Neural crest cell (in vitro differentiated cells): ENCODE data around the gene PDK2. TPM values are rescaled to one million over a fixed set of nuclear protein-coding genes. Genes with fewer than 3 reads are reported as not detected.
A peak's percentile ranks its signal among the peaks of the same experiment; 100 is the strongest.

Experiments
- DNase-seq: peaks from one replicate; pipeline ENCODE4 v3.0.0; 2021; ENCODE audit warnings: low read depth, mixed read lengths, low spot score
- H3K27ac Mint-ChIP-seq: one replicate; pipeline ENCODE4 v1.8.0; 2021; ENCODE audit warnings: mild to moderate bottlenecking, mixed read lengths; ENCODE audit not compliant: unreplicated experiment
- H3K27me3 Mint-ChIP-seq: 2 replicates; pipeline ENCODE4 v1.8.0; 2021; ENCODE audit warnings: low read depth, mild to moderate bottlenecking, mixed read lengths
- H3K36me3 Mint-ChIP-seq: 2 replicates; pipeline ENCODE4 v1.8.0; 2021; ENCODE audit warnings: low read depth, mild to moderate bottlenecking, mixed read lengths
- H3K4me1 Mint-ChIP-seq: 2 replicates; pipeline ENCODE4 v1.8.0; 2021; ENCODE audit warnings: mixed read lengths
- H3K4me3 Mint-ChIP-seq: one replicate; pipeline ENCODE4 v1.8.0; 2021; ENCODE audit warnings: mild to moderate bottlenecking, mixed read lengths
- H3K9me3 Mint-ChIP-seq: 2 replicates; pipeline ENCODE4 v1.8.0; 2021; ENCODE audit warnings: mixed read lengths
- CTCF ChIP-seq: fragments of 200-600 bp; sonication (generic); conservative IDR thresholded peaks from 2 replicates; pipeline ENCODE4 v1.5.0; 2021; ENCODE audit warnings: antibody characterized with exemption, mild to moderate bottlenecking
- total RNA-seq: library from RNA; stranded (reverse); gene quantifications from 2 replicates; pipeline ENCODE4 v1.2.1, GENCODE V29; 2021

Gene PDK2
- total RNA-seq, 1 donor from 2014 or later: 21.6 TPM

DNA sequence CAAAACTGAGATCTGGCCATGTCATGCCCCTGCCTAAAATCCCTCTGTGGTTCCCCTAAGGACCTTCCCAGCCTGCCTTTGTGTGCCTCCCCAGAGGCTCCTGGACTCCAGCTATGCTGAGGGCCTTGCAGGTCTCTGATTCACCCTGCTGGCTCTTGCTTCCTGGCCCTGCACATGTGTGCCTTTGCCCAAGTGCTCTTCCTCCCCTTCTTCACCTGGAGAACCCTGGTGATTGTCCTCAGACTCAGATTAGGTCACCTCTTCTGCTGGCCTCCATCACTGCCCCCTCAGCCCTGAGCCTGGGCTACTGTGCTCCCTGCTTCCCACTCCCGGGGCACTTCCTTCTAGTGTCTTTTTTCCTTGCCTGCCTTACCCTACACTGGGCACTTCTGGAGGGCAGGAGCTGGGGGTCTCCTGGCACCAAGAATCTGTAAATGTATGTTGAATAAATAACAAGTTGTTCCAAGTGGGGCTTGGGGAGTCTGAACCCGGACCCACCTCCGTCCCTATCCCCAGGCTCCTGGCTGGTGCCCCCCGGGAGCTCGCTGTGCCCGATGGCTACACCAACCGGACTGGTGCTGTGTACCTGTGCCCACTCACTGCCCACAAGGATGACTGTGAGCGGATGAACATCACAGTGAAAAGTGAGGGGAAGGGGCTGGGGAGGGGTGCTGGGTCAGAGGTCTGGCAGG is 31.4 kb upstream of the PDK2 start:
- no peak for TF ChIP-seq CTCF

GRCh38 chr17:50064253-50065001 is 30.7 kb upstream of the PDK2 start:
- H3K27ac Mint-ChIP-seq: peak overlapping the region; percentile 96
- no peak for DNase-seq
- H3K36me3 Mint-ChIP-seq: no peaks in the 10 kb centered on the region
- peaks cover 18% of the 10 kb centered on the region for H3K4me1 Mint-ChIP-seq
- H3K27me3 Mint-ChIP-seq: no peaks in the 10 kb centered on the region
- no peak for TF ChIP-seq CTCF
- H3K9me3 Mint-ChIP-seq: no peaks in the 10 kb centered on the region
- no peak overlapping the region for H3K4me3 Mint-ChIP-seq

More for the DNA sequence above, 31.4 kb upstream of the PDK2 start:
- peaks cover 20% of the 10 kb centered on the region for H3K4me1 Mint-ChIP-seq
- no peaks in the 10 kb centered on the region for H3K36me3 Mint-ChIP-seq
- peaks cover 2% of the 10 kb centered on the region for H3K27me3 Mint-ChIP-seq
- no peak overlapping the region for H3K27ac Mint-ChIP-seq
- DNase-seq: no peak
- no peak overlapping the region for H3K4me3 Mint-ChIP-seq
- no peaks in the 10 kb centered on the region for H3K9me3 Mint-ChIP-seq

DNA sequence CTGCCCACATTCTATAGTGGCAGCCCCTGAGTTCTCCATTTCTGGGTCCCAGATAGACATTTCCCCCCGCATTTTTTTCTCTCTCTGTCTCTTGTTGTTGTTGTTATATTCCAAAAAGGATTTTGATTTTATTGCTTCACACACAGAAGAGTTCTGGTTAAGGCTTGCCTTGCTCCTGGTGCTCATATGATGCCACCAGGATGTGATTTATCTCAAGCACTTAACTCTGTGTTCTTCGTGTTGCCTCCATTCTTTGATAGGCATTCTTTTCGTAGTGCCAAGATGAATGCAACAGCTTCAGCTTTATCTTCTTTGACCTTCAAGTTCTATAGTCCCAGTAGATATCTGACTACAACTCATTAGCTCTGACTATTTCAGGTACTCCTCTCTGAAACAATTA is 30.1 kb upstream of the PDK2 start:
- Mint-ChIP-seq H3K9me3 (no peaks in the 10 kb centered on the region), H3K27me3 (no peaks in the 10 kb centered on the region), H3K4me1 (peaks cover 14% of the 10 kb centered on the region), H3K36me3 (no peaks in the 10 kb centered on the region), H3K27ac (peak overlapping the region; percentile 96), H3K4me3 (no peak overlapping the region)
- no peak for DNase-seq
- TF ChIP-seq CTCF: no peak

DNA sequence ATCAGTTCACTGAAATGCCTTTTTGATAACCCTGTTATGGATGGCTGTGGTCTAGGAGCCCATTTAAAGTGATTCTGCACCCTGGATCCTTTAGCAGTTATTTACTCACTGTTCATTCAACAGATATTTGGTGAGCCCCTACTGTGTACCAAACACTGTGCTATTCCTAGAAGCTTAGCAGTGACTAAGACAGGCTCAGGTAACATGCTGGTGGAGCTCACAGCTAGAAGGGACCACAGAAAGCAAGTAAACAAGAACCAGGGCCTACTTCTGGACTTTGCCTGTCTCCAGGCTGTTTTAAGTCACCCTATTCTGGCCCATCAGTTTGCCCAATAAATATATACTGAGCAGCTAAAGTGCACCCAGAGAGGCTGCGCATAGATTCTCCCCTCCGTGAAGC is 28.2 kb upstream of the PDK2 start:
- Mint-ChIP-seq H3K4me1 (peaks cover 14% of the 10 kb centered on the region), H3K9me3 (no peaks in the 10 kb centered on the region), H3K27ac (no peak overlapping the region), H3K4me3 (no peak overlapping the region), H3K36me3 (no peaks in the 10 kb centered on the region), H3K27me3 (no peaks in the 10 kb centered on the region)
- DNase-seq: no peak
- TF ChIP-seq CTCF: no peak

DNA sequence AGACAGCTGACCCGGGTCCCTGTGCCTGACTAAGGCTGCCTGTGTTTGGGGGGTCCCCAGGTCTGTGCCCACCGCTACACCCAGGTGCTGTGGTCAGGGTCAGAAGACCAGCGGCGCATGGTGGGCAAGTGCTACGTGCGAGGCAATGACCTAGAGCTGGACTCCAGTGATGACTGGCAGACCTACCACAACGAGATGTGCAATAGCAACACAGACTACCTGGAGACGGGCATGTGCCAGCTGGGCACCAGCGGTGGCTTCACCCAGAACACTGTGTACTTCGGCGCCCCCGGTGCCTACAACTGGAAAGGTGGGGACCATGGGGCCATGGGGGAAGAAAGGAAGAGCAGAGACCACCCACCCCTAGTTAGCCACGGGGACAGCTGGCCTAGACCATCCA is 27.2 kb upstream of the PDK2 start:
- Mint-ChIP-seq H3K4me3 (no peak overlapping the region), H3K9me3 (no peaks in the 10 kb centered on the region), H3K36me3 (no peaks in the 10 kb centered on the region), H3K27ac (no peak overlapping the region), H3K4me1 (peaks cover 14% of the 10 kb centered on the region), H3K27me3 (no peaks in the 10 kb centered on the region)
- no peak for TF ChIP-seq CTCF
- DNase-seq: no peak
